AG20443 (cell line): Measurements from ENCODE around the gene DDX17.

ENCODE experiments used
- DNase-seq: peaks from one replicate; pipeline ENCODE4 v3.0.0; 2012; ENCODE audit warnings: low spot score, mixed read lengths

DDX17 gene

GRCh38 chr22:38506118-38506962 lies at the start of gene DDX17:
TSS of gene DDX17 (minus strand) at chr22:38506311.
- peak; percentile 95 for DNase-seq

- peak; percentile 79 for DNase-seq
Observed at GRCh38 chr22:38554281-38554680, 48.2 kb upstream of the DDX17 start.

- DNase-seq: no peak
Observed at GRCh38 chr22:38549101-38549894, 43.2 kb upstream of the DDX17 start.

- no peak for DNase-seq
Observed at GRCh38 chr22:38540701-38541100, 34.6 kb upstream of the DDX17 start.

DNA sequence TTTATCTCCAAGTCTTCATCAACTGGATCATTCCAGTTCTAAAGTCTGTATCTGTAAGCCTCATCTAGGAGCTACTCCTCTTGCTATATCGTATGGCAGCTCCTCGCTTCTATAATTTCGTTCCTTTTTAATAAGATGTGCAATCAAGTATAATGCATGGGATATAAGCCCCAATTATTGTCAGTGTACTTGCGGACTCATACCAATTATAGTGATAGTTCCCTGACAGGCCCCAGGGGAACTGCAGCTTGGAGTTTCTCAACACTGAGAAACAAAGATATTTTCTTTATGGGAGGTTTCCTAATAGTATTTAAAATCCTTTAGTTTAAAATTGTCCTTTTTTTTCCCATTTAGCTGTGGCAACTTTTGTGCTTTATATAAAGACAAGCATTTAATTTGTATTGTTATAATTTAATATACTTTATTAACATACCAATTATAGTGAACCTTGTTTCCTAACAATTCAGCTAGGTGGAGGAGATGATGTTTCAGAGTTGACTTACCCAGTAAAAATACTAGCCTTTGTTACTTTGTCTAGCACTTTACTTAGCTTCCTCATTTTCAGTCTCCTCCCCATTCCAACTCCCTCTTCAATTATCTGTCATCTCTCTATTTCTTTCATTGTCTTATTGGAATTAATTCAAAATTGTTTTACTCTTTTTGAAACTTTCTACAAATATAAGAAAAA lies 25.3 kb upstream of the DDX17 start:
- DNase-seq: no peak

DNA sequence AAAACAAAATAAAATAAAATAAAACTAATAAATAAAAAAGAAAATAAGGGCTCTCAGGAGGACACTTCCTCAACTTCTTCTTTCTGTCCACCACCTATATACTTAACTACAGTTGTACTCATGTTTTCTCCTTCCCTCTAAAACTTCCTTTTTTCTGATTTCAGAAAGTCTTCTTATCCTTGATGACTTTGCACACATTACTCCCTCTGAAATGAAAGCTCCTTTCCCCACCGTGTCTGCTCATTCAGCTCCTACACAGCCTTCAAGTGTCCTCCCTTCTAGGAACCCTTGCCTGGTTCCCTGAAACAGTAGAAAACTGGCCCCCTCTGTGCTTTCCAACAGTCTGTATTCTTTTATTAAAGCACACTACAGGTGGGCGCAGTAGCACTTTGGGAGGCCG lies 18.3 kb upstream of the DDX17 start:
- no peak for DNase-seq

GRCh38 chr22:38523479-38523878 lies 17.4 kb upstream of the DDX17 start:
- DNase-seq: no peak

GRCh38 chr22:38523029-38523428 lies 16.9 kb upstream of the DDX17 start:
- no peak for DNase-seq

GRCh38 chr22:38519453-38520250 lies 13.5 kb upstream of the DDX17 start:
- no peak for DNase-seq

GRCh38 chr22:38518620-38519019 lies 12.5 kb upstream of the DDX17 start:
- DNase-seq: no peak

- DNase-seq: no peak
Observed at GRCh38 chr22:38513063-38513462, 7.0 kb upstream of the DDX17 start.

DNA sequence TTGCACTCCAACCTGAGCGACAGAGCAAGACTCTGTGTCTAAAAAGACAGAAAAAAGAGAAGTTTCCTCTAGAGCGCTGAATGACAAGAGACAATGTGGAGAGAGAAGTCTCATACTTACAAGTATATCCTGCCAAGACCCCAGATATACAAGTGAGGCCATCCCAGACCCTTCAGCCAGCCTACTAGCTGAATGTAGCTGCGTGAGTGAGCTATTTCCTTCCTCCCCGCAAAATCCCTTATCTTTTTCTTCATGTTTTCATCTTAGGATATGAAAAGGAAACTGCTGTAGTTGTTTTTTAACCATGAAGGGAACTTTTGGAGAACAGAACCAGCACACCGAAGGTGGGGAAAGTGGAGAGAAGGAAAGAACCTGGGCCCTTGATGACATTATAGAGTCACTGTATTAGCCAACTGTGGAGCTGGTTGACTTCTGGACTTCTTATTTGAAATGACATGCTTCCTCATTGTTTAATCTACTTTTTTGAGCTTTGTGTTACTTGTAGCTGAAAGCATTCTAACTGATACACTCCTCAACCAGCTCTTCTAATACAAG lies 4.4 kb upstream of the DDX17 start:
- DNase-seq: no peak

DNA sequence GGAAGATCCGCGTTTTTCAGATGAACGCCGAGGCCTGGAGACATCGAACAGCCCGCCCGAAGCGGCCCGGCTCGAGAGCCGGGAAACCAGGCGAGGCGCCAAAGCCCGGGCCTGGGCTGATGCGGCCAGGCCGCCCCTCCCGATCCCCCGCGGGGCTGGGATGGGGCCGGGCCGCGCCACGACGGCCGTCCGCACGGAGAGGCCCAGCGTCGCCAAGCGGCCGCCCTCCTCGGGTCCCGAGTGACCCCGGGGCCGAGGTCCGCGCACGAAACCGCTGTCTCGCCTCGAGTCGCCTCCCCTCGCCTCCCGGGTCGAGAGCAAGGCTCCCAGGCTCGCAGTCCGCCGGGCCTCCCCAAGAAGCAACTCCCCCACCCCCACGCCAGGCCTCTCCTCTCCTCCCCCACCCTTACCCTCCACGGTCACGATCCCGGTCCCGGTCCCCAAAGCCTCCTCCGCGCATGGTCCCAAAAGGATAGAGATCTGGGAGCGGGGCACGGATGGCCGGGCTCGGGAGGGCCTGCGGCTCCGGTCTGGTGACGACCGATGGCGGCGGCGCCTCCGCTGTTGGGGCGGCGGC lies 482 bp downstream of the DDX17 start:
- peak; percentile 94 for DNase-seq

DNA sequence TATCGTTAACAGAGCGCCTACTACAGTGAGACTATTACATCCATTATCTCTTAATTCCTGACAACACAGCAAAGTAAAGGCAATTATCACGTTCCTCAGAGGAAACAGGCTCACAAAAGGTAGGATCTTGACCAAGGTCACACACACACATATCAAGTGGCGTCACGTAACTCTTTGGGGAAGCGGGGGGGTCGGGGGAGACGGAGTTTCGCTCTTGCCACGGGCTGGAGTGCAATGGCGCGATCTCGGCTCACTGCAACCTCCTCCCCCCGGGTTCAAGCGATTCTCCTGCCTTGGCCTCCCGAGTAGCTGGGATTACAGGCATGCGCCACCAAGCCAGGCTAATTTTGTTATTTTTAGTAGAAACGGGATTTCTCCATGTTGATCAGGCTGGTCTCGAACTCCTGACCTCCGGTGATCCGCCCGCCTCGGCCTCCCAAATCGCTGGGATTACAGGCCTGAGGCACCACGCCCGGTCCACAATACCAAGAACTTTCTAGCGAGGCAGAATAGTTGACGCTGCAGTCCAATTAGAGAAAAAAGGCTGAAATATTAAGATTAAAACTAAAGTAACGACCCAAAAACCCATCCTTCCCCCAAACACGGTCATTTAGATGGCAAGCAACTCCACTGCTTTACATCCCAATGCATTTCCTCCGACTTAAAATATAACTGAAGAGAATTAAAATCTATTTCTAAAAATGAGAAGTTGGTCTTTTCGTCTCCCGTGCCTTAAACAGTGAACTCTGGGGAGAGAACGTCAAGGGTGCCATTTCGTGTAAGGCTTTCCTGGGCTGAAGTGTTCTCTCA lies 1.2 kb downstream of the DDX17 start:
- DNase-seq: peak; percentile 35

GRCh38 chr22:38503021-38503420 lies 3.1 kb downstream of the DDX17 start:
- no peak for DNase-seq

DNA sequence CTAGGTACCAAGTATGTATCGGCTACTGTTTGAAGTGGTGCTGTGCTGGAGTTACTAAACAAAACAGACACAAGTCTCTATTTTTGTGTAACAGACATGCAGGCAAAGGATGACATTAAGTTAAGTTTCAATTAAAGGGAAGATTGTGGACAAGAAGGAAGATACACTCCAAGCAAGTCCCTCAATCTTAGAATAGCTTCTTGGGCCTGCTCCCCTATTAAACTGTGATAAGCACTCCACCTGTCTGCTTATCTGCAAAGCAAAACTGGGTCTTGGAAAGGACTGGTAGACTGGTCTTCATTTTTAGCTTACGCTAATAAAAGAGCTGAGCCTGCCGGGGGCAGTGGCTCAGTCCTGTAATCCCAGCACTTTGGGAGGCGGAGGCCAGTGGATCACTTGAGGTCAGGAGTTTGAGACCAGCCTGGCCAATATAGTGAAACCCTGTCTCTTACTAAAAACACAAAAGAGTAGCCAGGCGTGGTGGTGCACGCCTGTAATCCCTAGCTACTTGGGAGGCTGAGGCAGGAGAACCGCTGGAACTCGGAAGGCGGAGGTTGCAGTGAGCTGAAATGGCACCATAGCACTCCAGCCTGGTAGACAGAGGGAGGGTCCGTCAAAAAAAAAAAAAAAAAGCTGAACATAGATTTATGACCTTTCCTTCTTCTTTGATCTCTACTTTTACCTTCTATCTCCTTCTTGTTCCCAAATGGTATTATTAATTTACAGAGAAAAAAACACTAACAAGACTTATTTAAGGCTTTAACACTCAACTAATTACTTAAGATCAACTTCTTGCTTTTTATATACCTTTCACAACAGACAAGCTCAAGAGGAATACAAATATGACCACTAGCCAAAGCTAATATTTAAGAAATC lies 4.1 kb downstream of the DDX17 start:
- DNase-seq: no peak

DNA sequence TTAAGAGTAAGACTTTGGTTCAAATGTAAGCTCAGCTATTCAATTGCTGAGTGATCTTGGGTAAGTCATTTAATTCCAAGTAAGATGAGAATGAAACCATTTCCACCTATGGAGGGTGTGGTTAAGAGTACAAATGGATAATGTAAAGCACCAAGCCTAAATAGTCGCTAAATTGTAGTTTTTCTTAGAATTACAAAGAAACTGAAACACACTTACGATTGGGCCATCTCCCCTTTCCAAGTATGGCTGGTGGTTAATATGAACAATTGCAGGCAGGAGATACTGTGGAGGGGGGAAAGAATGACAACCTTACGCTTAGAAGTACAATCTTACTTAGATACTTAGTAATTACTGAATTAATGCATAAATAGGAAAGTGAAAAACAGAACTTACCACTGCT lies 8.2 kb downstream of the DDX17 start:
- no peak for DNase-seq

GRCh38 chr22:38494939-38495338 lies 11.2 kb downstream of the DDX17 start:
- DNase-seq: no peak

DNA sequence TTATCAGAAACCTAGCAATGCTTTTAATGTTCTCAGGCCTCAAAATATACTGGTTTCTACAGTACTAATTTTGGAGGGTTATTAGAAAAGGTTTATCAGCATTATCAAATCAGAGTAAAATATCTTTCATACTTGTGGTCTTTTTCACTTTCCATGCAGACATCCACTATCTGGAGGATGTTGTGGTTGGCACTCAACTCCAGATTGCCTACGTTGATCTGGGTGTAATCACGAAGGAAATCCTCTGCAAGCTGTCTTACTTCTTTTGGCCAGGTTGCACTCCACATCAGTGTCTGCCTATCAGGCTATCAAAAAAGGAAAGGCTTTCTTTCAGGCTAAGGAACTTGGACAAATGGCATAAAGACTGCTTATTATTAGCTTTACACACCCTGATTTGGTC lies 11.6 kb downstream of the DDX17 start:
- no peak for DNase-seq
